ENCODE results near the gene SPINT4.
"Not testable (repeated sequence)": the region's sequence is repeated elsewhere in the genome, so short reads cannot be mapped to it uniquely, and the experiment has no call there.

The SPINT4 gene

DNA sequence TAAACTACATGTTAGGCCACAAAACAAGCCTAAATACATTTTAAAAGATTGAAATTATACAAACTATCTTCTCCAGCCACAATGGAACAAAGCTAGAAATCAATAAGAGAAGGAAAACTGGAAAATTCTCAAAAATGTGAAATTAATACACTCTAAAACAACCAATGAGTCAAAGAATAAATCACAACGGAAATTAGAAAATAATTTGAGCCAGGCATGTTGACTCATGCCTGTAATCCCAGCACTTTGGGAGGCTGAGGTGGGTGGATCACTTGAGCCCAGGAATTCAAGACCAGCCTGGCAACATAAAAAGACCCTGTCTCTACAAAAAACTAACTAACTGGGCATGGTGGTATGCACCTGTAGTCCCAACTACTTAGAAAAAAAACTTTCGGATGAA lies 26.7 kb upstream of the SPINT4 start:
- H3K27ac ChIP-seq: no peak overlapping the region
- H3K4me2 ChIP-seq (ENCODE audit: low read length): no peak overlapping the region
- TF ChIP-seq, protein P1, sequence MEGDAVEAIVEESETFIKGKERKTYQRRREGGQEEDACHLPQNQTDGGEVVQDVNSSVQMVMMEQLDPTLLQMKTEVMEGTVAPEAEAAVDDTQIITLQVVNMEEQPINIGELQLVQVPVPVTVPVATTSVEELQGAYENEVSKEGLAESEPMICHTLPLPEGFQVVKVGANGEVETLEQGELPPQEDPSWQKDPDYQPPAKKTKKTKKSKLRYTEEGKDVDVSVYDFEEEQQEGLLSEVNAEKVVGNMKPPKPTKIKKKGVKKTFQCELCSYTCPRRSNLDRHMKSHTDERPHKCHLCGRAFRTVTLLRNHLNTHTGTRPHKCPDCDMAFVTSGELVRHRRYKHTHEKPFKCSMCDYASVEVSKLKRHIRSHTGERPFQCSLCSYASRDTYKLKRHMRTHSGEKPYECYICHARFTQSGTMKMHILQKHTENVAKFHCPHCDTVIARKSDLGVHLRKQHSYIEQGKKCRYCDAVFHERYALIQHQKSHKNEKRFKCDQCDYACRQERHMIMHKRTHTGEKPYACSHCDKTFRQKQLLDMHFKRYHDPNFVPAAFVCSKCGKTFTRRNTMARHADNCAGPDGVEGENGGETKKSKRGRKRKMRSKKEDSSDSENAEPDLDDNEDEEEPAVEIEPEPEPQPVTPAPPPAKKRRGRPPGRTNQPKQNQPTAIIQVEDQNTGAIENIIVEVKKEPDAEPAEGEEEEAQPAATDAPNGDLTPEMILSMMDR (IDR thresholded peaks at IDR 0.05): no peak
- H3K4me3 ChIP-seq (ENCODE audit: low read depth, low read length): no peak overlapping the region
- H3K9me3 ChIP-seq (ENCODE audit: control insufficient read depth, low read length): no peaks in the 10 kb centered on the region
- no peaks in the 10 kb centered on the region for H3K27me3 ChIP-seq (ENCODE audit: control insufficient read depth, insufficient read depth, low read length)
- no peaks in the 10 kb centered on the region for H3K79me2 ChIP-seq
- H3K9ac ChIP-seq: no peak overlapping the region
- no peak overlapping the region for H2AFZ ChIP-seq
- no peaks in the 10 kb centered on the region for H3K36me3 ChIP-seq (ENCODE audit: control insufficient read depth, insufficient read depth, low read length)
- no peaks in the 10 kb centered on the region for H3K4me1 ChIP-seq

DNA sequence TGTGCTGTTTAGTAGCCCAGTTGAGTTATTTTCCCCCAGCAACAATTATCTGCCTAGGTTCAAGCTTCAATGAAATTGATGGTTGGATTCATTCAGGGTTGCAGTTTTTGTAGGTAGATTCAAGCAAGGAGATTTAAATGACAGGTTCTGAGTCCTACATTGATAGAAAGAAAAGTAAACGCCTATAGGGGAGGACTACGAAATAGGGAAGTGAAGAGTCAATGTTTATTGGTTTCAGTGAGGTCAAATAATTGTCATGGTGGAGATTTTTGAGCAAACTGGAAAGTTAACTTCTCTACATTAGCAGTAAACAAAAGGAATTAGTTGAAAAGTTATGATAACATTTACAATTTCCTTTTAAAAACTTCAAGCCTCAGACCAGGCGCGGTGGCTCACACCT lies 21.0 kb upstream of the SPINT4 start:
- Histone ChIP-seq H3K9me3 (ENCODE audit: control insufficient read depth, low read length) (no peaks in the 10 kb centered on the region), H3K27me3 (ENCODE audit: control insufficient read depth, insufficient read depth, low read length) (no peaks in the 10 kb centered on the region), H3K79me2 (no peaks in the 10 kb centered on the region), H3K9ac (no peak overlapping the region), H3K4me3 (ENCODE audit: low read depth, low read length) (no peak overlapping the region), H3K4me1 (no peaks in the 10 kb centered on the region), H2AFZ (no peak overlapping the region), H3K4me2 (ENCODE audit: low read length) (no peak overlapping the region), H3K27ac (no peak overlapping the region), H3K36me3 (ENCODE audit: control insufficient read depth, insufficient read depth, low read length) (no peaks in the 10 kb centered on the region)
- TF ChIP-seq, protein P1 (IDR thresholded peaks at IDR 0.05): no peak

DNA sequence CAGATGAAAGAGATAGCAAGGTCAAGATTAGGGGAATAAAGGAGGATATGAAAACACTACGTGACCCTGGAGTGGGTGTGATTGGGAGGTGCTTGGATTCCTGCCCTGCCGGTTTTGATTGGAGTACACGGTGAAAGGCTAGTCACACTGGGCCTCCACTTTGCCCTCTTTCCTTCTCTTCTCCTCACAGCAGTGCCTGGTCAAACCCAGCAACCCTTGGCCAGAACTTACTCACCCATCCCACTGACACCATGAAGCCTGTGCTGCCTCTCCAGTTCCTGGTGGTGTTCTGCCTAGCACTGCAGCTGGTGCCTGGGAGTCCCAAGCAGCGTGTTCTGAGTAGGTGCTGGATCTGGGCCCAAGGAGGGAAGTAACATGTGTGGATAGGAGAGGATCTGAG lies 20.3 kb upstream of the SPINT4 start, which contains the start of gene WFDC13:
WFDC13 (plus strand) TSS at position 166 of the 400 bp plus-strand sequence; CDS start at position 252, 86 bp downstream.
- TF ChIP-seq, protein P1 (IDR thresholded peaks at IDR 0.05): no peak
- no peak within 1 kb of the TSS for H3K4me3 ChIP-seq (ENCODE audit: low read depth, low read length)
- no peak within 1 kb of the TSS for H3K9ac ChIP-seq
- no peak within 1 kb of the TSS for H2AFZ ChIP-seq
- H3K27ac ChIP-seq: no peak within 1 kb of the TSS
- no peaks in the 10 kb centered on the region for H3K79me2 ChIP-seq
- H3K4me1 ChIP-seq: no peaks in the 10 kb centered on the region
- no peaks in the 10 kb centered on the region for H3K27me3 ChIP-seq (ENCODE audit: control insufficient read depth, insufficient read depth, low read length)
- H3K4me2 ChIP-seq (ENCODE audit: low read length): no peak within 1 kb of the TSS
- H3K9me3 ChIP-seq (ENCODE audit: control insufficient read depth, low read length): no peaks in the 10 kb centered on the region
- no peaks in the 10 kb centered on the region for H3K36me3 ChIP-seq (ENCODE audit: control insufficient read depth, insufficient read depth, low read length)

- H3K79me2 ChIP-seq: no peaks in the 10 kb centered on the region
- no peaks in the 10 kb centered on the region for H3K27me3 ChIP-seq (ENCODE audit: control insufficient read depth, insufficient read depth, low read length)
- no peaks in the 10 kb centered on the region for H3K4me1 ChIP-seq
- no peaks in the 10 kb centered on the region for H3K9me3 ChIP-seq (ENCODE audit: control insufficient read depth, low read length)
- no peaks in the 10 kb centered on the region for H3K36me3 ChIP-seq (ENCODE audit: control insufficient read depth, insufficient read depth, low read length)
- H2AFZ ChIP-seq: no peak within 1 kb of the TSS
- TF ChIP-seq, protein P1 (IDR thresholded peaks at IDR 0.05): no peak
- H3K27ac ChIP-seq: no peak within 1 kb of the TSS
- no peak within 1 kb of the TSS for H3K9ac ChIP-seq
- H3K4me3 ChIP-seq (ENCODE audit: low read depth, low read length): no peak within 1 kb of the TSS
- no peak within 1 kb of the TSS for H3K4me2 ChIP-seq (ENCODE audit: low read length)
Observed at GRCh38 chr20:45704969-45705637, 17.0 kb upstream of the SPINT4 start, which contains the start of gene WFDC10B. Gene WFDC10B, minus strand, starts transcription at chr20:45705019. Its CDS starts 19,027 bp downstream, at chr20:45685992.

DNA sequence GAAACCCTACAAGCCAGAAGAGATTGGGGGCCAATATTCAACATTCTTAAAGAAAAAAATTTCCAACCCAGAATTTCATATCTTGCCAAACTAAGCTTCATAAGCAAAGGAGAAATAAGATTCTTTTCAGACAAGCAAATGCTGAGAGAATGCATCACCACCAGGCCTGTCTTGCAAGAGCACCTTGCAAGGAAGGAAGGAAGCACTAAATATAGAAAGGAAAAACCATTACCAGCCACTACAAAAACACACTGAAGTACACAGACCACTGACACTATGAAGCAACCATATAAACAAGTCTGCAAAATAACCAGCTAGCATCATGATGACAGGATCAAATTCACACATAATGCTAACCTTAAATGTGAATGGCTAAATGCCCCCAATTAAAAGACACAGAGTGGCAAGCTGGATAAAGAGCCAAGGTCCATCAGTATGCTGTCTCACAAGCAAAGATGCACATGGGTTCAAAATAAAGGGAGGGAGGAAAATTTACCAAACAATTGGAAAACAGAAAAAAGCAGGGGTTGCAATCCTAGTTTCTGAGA lies 5.9 kb upstream of the SPINT4 start:
- H3K79me2 ChIP-seq; H3K4me2 ChIP-seq (ENCODE audit: low read length); H2AFZ ChIP-seq; H3K9me3 ChIP-seq (ENCODE audit: control insufficient read depth, low read length); H3K27ac ChIP-seq; H3K4me1 ChIP-seq; H3K4me3 ChIP-seq (ENCODE audit: low read depth, low read length); H3K27me3 ChIP-seq (ENCODE audit: control insufficient read depth, insufficient read depth, low read length); H3K36me3 ChIP-seq (ENCODE audit: control insufficient read depth, insufficient read depth, low read length); H3K9ac ChIP-seq: not testable (repeated sequence)

Measured in parathyroid adenoma (tissue), 2 donors.